ENCODE results near the gene JAGN1. TPM values are rescaled to one million over a fixed set of nuclear protein-coding genes. Genes with fewer than 3 reads are reported as not detected.

JAGN1 gene
- total and polyA plus RNA-seq, 2 donors (not counting 1 experiment from before 2014, with no cell fraction given) = 20.3 to 25.7 TPM

GRCh38 chr3:9918261-9919038 lies 28.0 kb downstream of the JAGN1 start:
- no peak overlapping the region for H3K27ac ChIP-seq (ENCODE audit: low read length in 2 of 2)
- H3K36me3 ChIP-seq (replicated peaks in 1 of 2; ENCODE audit: control extremely low read depth in 1 of 2, control insufficient read depth in 1 of 2, extremely low read depth in 1 of 2, insufficient read depth in 2 of 2, low read length in 1 of 2) = no peaks in the 10 kb centered on the region
- ChIA-PET CTCF (no interaction called here), POLR2A (no interaction called here)
- intact Hi-C loops (cut with micrococcal nuclease) = no loop called here
- WGBS (ENCODE audit: insufficient coverage) = 90% methylated on average over 1 of the region's 8 CpGs
- peaks cover 0 to 21% (median 9%) of the 10 kb centered on the region in 4 experiments for H3K27me3 ChIP-seq (replicated peaks in 1 of 4; ENCODE audit: control extremely low read depth in 1 of 4, control insufficient read depth in 3 of 4, insufficient read depth in 4 of 4, low read length in 3 of 4)
- TF ChIP-seq EZH2 (IDR thresholded peaks at IDR 0.05; ENCODE audit: borderline replicate concordance, insufficient read depth, low read depth, low read length, poor library complexity, severe bottlenecking) = no peak
- TF ChIP-seq, protein P1, sequence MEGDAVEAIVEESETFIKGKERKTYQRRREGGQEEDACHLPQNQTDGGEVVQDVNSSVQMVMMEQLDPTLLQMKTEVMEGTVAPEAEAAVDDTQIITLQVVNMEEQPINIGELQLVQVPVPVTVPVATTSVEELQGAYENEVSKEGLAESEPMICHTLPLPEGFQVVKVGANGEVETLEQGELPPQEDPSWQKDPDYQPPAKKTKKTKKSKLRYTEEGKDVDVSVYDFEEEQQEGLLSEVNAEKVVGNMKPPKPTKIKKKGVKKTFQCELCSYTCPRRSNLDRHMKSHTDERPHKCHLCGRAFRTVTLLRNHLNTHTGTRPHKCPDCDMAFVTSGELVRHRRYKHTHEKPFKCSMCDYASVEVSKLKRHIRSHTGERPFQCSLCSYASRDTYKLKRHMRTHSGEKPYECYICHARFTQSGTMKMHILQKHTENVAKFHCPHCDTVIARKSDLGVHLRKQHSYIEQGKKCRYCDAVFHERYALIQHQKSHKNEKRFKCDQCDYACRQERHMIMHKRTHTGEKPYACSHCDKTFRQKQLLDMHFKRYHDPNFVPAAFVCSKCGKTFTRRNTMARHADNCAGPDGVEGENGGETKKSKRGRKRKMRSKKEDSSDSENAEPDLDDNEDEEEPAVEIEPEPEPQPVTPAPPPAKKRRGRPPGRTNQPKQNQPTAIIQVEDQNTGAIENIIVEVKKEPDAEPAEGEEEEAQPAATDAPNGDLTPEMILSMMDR (IDR thresholded peaks at IDR 0.05) = no peak
- no peak for ATAC-seq (ENCODE audit: low read depth)
- no peak overlapping the region for H2AFZ ChIP-seq (ENCODE audit: insufficient read depth, low read depth, low read length, poor library complexity, severe bottlenecking)
- Mint-ChIP-seq H3K9me3 (ENCODE audit: insufficient read depth) (no peaks in the 10 kb centered on the region), H3K27ac (no peak overlapping the region), H3K27me3 (peaks cover 6% of the 10 kb centered on the region), H3K4me3 (peak overlapping the region; percentile 39), H3K4me1 (peaks cover 15% of the 10 kb centered on the region)
- no peak overlapping the region for H3K9ac ChIP-seq (ENCODE audit: low read length)
- no peak for DNase-seq
- H3K79me2 ChIP-seq (ENCODE audit: control insufficient read depth, insufficient read depth, low read length) = no peaks in the 10 kb centered on the region
- no peaks in the 10 kb centered on the region for H4K20me1 ChIP-seq (ENCODE audit: control insufficient read depth, insufficient read depth, low read length, poor library complexity, severe bottlenecking)
- H3K4me1 ChIP-seq (ENCODE audit: control insufficient read depth in 2 of 2, insufficient read depth in 2 of 2, low read length in 2 of 2) = peaks cover 17 to 20% of the 10 kb centered on the region in 2 donors
- no peak overlapping the region for H3K4me3 ChIP-seq (ENCODE audit: control extremely low read depth in 1 of 5, extremely low read depth in 1 of 5, insufficient read depth in 1 of 5, low read depth in 2 of 5, low read length in 4 of 5)
- no peaks in the 10 kb centered on the region for H3K9me3 ChIP-seq (ENCODE audit: control extremely low read depth in 1 of 3, control insufficient read depth in 2 of 3, insufficient read depth in 1 of 3, low read length in 2 of 3)
- H3K4me2 ChIP-seq (replicated peaks; ENCODE audit: low read depth, low read length, poor library complexity, severe bottlenecking) = no peak overlapping the region

DNA sequence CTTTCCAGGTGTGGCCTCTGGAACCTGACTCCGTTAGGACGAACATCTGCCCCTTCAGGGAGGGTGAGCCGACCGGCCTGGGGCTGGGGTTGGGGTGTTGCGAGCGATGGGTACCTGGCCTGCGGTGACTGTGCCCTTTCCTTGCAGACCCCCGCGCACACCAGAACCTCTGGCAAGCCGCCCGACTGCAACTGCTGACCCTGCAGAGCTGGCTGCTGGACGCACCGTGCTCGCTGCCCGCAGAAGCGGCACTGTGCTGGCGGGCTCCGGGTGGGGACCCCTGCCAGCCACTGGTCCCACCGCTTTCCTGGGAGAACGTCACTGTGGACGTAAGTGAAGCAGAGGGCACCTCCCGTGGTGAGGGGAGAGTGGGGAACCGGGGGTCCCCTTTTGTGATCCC lies 37.7 kb downstream of the JAGN1 start:
- TF ChIP-seq, protein P1 (IDR thresholded peaks at IDR 0.05) = no peak
- no peak for TF ChIP-seq EZH2 (IDR thresholded peaks at IDR 0.05; ENCODE audit: borderline replicate concordance, insufficient read depth, low read depth, low read length, poor library complexity, severe bottlenecking)
- no peaks in the 10 kb centered on the region for H3K9me3 Mint-ChIP-seq (ENCODE audit: insufficient read depth)

More for the DNA sequence above, 37.7 kb downstream of the JAGN1 start:
- H3K27ac Mint-ChIP-seq = no peak overlapping the region
- Histone ChIP-seq H3K36me3 (replicated peaks in 1 of 2; ENCODE audit: control extremely low read depth in 1 of 2, control insufficient read depth in 1 of 2, extremely low read depth in 1 of 2, insufficient read depth in 2 of 2, low read length in 1 of 2) (no peaks in the 10 kb centered on the region), H4K20me1 (ENCODE audit: control insufficient read depth, insufficient read depth, low read length, poor library complexity, severe bottlenecking) (no peaks in the 10 kb centered on the region), H3K79me2 (ENCODE audit: control insufficient read depth, insufficient read depth, low read length) (no peaks in the 10 kb centered on the region), H3K9me3 (ENCODE audit: control extremely low read depth in 1 of 3, control insufficient read depth in 2 of 3, insufficient read depth in 1 of 3, low read length in 2 of 3) (no peaks in the 10 kb centered on the region), H3K9ac (ENCODE audit: low read length) (no peak overlapping the region), H3K4me1 (ENCODE audit: control insufficient read depth in 2 of 2, insufficient read depth in 2 of 2, low read length in 2 of 2) (peaks cover 6 to 10% of the 10 kb centered on the region in 2 donors), H3K27me3 (replicated peaks in 1 of 4; ENCODE audit: control extremely low read depth in 1 of 4, control insufficient read depth in 3 of 4, insufficient read depth in 4 of 4, low read length in 3 of 4) (no peaks in the 10 kb centered on the region), H3K27ac (ENCODE audit: low read length in 2 of 2) (no peak overlapping the region), H3K4me2 (replicated peaks; ENCODE audit: low read depth, low read length, poor library complexity, severe bottlenecking) (no peak overlapping the region), H2AFZ (ENCODE audit: insufficient read depth, low read depth, low read length, poor library complexity, severe bottlenecking) (no peak overlapping the region), H3K4me3 (ENCODE audit: control extremely low read depth in 1 of 5, extremely low read depth in 1 of 5, insufficient read depth in 1 of 5, low read depth in 2 of 5, low read length in 4 of 5) (no peak overlapping the region)
- H3K4me3 Mint-ChIP-seq = no peak overlapping the region
- peaks cover 19% of the 10 kb centered on the region for H3K4me1 Mint-ChIP-seq
- DNase-seq (no peak), ATAC-seq (ENCODE audit: low read depth) (no peak)
- WGBS (ENCODE audit: insufficient coverage) = 97% methylated on average over 18 of the region's 23 CpGs
- ChIA-PET POLR2A (no interaction called here), CTCF (no interaction called here)
- intact Hi-C loops (cut with micrococcal nuclease) = no loop called here
- peaks cover 9% of the 10 kb centered on the region for H3K27me3 Mint-ChIP-seq

Data from B cell (primary cell).